Measurements from ENCODE around the gene THBS4.

The THBS4 gene

DNA sequence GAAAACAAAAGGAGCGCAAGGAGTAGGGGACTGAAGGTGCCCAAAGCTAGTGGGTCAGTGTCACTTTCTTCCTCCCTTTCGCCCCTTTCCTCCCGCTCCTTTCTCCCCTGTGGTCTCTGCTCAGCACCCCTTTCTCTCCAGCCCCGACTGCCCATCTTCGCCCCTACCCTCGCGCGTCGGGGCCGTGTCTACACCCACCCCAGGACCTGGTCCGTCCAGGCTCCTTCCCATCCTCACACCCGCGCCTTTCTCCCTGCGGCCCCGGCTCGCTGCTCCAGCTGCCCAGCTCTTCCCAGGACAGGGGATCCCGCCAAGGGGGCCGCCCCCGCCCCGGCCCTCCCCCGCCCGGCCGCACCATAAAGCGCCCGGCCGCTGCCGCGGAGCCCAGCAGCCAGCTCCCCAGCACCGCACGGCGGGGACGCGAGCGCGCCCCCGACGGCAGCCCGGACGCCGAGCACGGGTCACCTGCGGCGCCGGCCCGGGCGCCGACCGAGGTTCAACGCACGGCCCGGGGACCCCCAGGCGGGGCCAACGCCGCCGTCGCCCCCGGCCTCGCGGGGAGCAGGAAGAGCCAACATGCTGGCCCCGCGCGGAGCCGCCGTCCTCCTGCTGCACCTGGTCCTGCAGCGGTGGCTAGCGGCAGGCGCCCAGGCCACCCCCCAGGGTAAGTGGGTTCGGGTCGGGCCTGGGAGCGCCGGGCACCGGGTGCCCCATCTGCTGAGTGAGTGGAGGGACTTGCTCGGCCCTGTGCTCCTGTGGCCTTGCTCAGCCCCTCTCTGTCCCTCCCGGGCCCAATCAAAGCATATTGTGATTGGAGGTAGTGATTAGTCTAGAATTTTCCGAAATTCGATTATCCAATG, at the start of gene THBS4:
Gene THBS4 (plus strand): TSS at position 387 of the 860 bp plus-strand sequence. CDS start 190 bp downstream, at position 577.
- no peak for DNase-seq (ENCODE audit: extremely low read depth, low read depth)
- TF ChIP-seq CTCF (IDR thresholded peaks at IDR 0.05; ENCODE audit: low read depth, low read length), result no peak

GRCh38 chr5:79986260-79986659, 48.9 kb upstream of the THBS4 start:
- no peak for TF ChIP-seq CTCF (IDR thresholded peaks at IDR 0.05; ENCODE audit: low read depth, low read length)
- DNase-seq (ENCODE audit: extremely low read depth, low read depth), result no peak

DNA sequence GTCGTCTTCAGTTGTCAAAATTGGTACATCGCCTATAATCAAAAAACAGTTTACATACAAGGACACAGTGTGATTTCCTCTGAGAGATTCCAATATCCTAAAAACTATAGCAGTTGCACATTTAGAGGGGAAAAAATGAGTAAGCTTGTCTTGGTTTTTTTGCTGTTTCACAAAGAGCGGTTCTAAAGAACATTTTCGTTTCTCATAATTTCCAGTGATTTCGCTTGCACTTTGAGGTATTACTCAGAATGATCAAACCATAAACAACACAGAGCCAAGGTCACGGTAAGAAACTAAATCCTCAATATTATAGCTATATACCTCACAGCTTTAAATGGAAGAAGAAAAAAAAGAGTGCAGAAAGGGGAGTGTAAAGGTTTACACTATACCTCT, 44.9 kb upstream of the THBS4 start:
- DNase-seq (ENCODE audit: extremely low read depth, low read depth), result no peak
- no peak for TF ChIP-seq CTCF (IDR thresholded peaks at IDR 0.05; ENCODE audit: low read depth, low read length)

DNA sequence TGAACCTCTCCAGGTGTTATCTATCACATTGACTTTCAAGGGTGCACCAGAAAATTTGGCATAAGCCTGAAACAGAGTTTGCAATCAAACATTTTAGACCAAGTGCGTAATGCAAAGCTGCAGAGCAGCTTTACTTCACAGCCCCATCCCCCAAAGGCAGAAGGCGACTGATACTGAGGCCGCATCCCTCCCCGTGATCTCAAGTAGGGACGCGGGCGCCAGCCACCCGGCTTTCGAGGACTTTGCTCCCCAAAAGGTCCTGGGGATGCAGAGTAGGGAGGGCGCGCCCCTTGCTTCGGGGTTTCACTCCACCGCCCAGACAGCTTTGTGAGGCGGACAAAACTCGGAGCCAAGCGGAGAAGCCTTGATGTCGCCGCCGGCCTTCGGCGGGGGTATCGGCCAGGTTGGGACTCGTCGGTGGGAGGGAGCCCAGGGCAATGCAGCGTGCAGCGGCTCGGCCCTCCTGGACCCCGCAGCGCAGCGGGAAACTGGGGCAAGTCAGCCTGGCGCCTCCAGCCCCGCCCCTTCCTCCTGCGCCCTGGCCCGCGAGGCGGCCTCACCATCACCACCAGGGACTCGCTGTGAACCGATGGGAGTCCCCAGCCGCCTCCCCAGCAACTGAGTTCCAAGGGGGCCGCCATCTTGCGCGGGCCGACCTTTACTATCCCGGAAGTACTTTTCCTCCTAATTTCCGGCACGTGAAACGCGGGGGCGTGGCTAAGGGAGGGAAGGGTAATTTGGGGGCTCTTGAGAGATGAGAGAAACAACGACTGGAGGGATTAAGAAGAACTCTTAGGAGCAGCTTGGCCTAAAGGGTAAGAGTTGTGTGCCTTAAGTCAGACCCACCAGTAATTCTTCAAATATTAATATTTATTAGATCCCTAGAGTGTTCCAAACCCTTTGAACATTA, 44.3 kb upstream of the THBS4 start, which contains the start of gene MTX3:
Gene MTX3 (minus strand): TSS at position 665 of the 910 bp plus-strand sequence. CDS start 24 bp downstream, at position 641.
- TF ChIP-seq CTCF (IDR thresholded peaks at IDR 0.05; ENCODE audit: low read depth, low read length), result no peak
- DNase-seq (ENCODE audit: extremely low read depth, low read depth), result peak; percentile 44

DNA sequence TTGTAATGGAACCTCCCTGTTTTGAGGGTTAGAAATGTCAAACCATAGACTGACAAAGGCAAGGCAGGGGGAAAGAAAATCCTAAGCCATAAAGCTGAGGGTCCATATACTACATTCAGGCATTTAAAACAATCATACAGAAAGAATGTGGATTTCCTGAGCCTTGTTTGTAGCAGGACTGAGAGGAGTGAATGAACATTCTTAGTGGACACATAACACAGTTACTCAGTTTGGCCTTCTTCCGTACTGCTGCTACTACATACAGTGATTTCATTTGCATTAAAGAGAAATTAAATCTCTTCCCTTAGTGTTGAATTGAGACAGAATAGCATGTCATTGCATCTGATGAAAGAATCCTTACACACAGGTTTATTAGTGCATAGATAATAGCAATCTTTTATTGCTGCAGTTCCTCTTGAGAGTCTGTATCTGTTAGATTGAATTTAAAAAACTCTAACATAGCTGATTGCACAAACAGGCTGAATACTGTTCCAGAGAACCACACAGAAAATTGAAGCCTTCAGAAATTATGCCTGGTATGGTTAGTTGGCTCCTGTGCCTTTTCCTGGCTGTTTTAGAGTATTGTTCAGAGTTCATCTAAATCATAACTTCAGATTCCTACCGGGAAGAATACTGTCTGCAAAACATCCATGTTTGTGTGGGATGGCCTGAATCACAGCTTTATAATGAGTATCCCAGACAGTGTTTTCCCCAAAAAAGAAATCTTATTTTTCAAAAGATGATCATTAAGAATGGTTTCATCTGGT, 42.1 kb upstream of the THBS4 start:
- no peak for DNase-seq (ENCODE audit: extremely low read depth, low read depth)
- TF ChIP-seq CTCF (IDR thresholded peaks at IDR 0.05; ENCODE audit: low read depth, low read length), result no peak

- TF ChIP-seq CTCF (IDR thresholded peaks at IDR 0.05; ENCODE audit: low read depth, low read length), result no peak
- no peak for DNase-seq (ENCODE audit: extremely low read depth, low read depth)
These were observed 35.4 kb upstream of the THBS4 start for GRCh38 chr5:79999722-80000121.

Measured in AG09319 (cell line).